K562 (cell line): ENCODE results near the gene TBC1D16. TPM values are rescaled to one million over a fixed set of nuclear protein-coding genes. Genes with fewer than 3 reads are reported as not detected.
A peak's percentile ranks its signal among the peaks of the same experiment; 100 is the strongest.

Source experiments
- ATAC-seq: fragments of 200-7000 bp; cut with Tn5 transposase; 3 replicates; pipeline ENCODE4 v1.9.1; 2020; ENCODE audit warnings: moderate library complexity
- BruUV-seq: library from RNA; stranded (reverse); fragments of 400-500 nt; replicated peaks from 2 replicates; lab custom pipeline; 2021; lab: Mats Ljungman, UMichigan
- CTCF ChIA-PET: fragments of 300-600 bp; formaldehyde crosslinking; extraction: SDS; loops from one replicate; lab custom pipeline; 2021; ENCODE audit warnings: low intra/inter-chr PET ratio; lab: Yijun Ruan, JAX
- POLR2A ChIA-PET: fragments of 300-600, 350-650 bp; sonication (Branson Sonifier 250); formaldehyde crosslinking; extraction: SDS; loops from one replicate; lab custom pipeline; 2021; ENCODE audit warnings: antibody characterized with exemption, inconsistent platforms; lab: Yijun Ruan, JAX
- DNase-seq, 4 experiments: peaks; one replicate each; pipeline versions ENCODE4 v3.0.0 to v3.0.0-alpha.2; 2011 to 2018; ENCODE audit warnings: low spot score in 3 of 4, mixed read lengths in 3 of 4; ENCODE audit errors: extremely low read depth in 1 of 4
- FAIRE-seq: peaks from 2 replicates; lab custom pipeline; 2011; peaks lifted over from hg19 to GRCh38; lab: Jason Lieb, UNC
- H2AFZ ChIP-seq: 2 replicates; pipeline ENCODE4 v1.6.0; 2011; ENCODE audit warnings: low read depth, low read length, control low read depth, inconsistent platforms
- H3K27ac ChIP-seq: fragments of 200-600 bp; 3 replicates; pipeline ENCODE4 v1.8.0; 2011; ENCODE audit warnings: low read depth, mild to moderate bottlenecking, control low read depth, inconsistent platforms, low read length, moderate library complexity, mixed read lengths; ENCODE audit errors: extremely low read depth
- H3K27me3 ChIP-seq, 2 experiments: fragments of 300-600 bp in 1 of 2; 2 replicates in 1 of 2; 3 replicates in 1 of 2; pipeline versions ENCODE4 v1.6.0 to v1.8.0; 2011; ENCODE audit warnings: inconsistent platforms in 2 of 2, low read length in 2 of 2, mild to moderate bottlenecking in 1 of 2, mixed read lengths in 1 of 2, moderate library complexity in 1 of 2; ENCODE audit not compliant: control insufficient read depth in 2 of 2, insufficient read depth in 2 of 2
- H3K36me3 ChIP-seq: fragments of 300-600 bp; 3 replicates; pipeline ENCODE4 v1.8.0; 2011; ENCODE audit warnings: mild to moderate bottlenecking, low read length, inconsistent platforms; ENCODE audit not compliant: control insufficient read depth, insufficient read depth
- H3K4me1 ChIP-seq, 2 experiments: fragments of 200-600 bp in 1 of 2; replicated peaks in 1 of 2; 2 replicates in 1 of 2; 3 replicates in 1 of 2; pipeline versions ENCODE4 v1.5.1 to v1.8.0; 2011; ENCODE audit warnings: inconsistent platforms in 2 of 2, low read length in 2 of 2, mild to moderate bottlenecking in 1 of 2, mixed read lengths in 1 of 2, moderate library complexity in 1 of 2; ENCODE audit not compliant: control insufficient read depth in 2 of 2, insufficient read depth in 2 of 2
- H3K4me2 ChIP-seq: 2 replicates; pipeline ENCODE4 v1.6.1; 2011; ENCODE audit warnings: low read length, control low read depth, inconsistent platforms, mixed read lengths; ENCODE audit not compliant: insufficient read depth
- H3K4me3 ChIP-seq: fragments of 200-600 bp; sonication (generic), shearing (Covaris generic); 2 replicates; pipeline ENCODE4 v1.5.1; 2016; ENCODE audit warnings: control low read depth, inconsistent platforms
- H3K79me2 ChIP-seq: fragments of 200-600 bp; 3 replicates; pipeline ENCODE4 v1.8.0; 2011; ENCODE audit warnings: low read length, inconsistent platforms; ENCODE audit not compliant: control insufficient read depth, insufficient read depth
- H3K9ac ChIP-seq, 2 experiments: 2 replicates each; pipeline versions ENCODE4 v1.6.0 to v1.6.1; 2011; ENCODE audit warnings: low read depth in 2 of 2, low read length in 2 of 2, control low read depth in 1 of 2, inconsistent platforms in 1 of 2, mild to moderate bottlenecking in 1 of 2, mixed read lengths in 1 of 2; ENCODE audit not compliant: insufficient read depth in 1 of 2
- H3K9me1 ChIP-seq: one replicate; pipeline ENCODE4 v1.6.0; 2011; ENCODE audit warnings: inconsistent platforms, mild to moderate bottlenecking, low read length, moderate library complexity; ENCODE audit not compliant: control insufficient read depth, insufficient read depth
- H3K9me3 ChIP-seq: replicated peaks from 2 replicates; pipeline ENCODE4 v1.5.1; 2011; ENCODE audit warnings: low read depth, low read length, inconsistent platforms; ENCODE audit not compliant: control insufficient read depth, insufficient read depth
- H4K20me1 ChIP-seq: replicated peaks from 2 replicates; pipeline ENCODE4 v1.6.1; 2011; ENCODE audit warnings: low read length, inconsistent platforms, mixed read lengths; ENCODE audit not compliant: control insufficient read depth, insufficient read depth
- CBX2 ChIP-seq: fragments of 200-600 bp; sonication (generic); IDR thresholded peaks from one replicate; pipeline ENCODE4 v1.6.1; 2012; ENCODE audit warnings: mild to moderate bottlenecking, low read length, inconsistent platforms; ENCODE audit not compliant: insufficient read depth, poor library complexity, severe bottlenecking
- ELK3 ChIP-seq: fragments of 450-650 bp; formaldehyde crosslinking; IDR thresholded peaks from 2 replicates; pipeline ENCODE4 v1.4.0; 2020; ENCODE audit warnings: mild to moderate bottlenecking
- FOXM1 ChIP-seq, 2 experiments: fragments of 450-650 bp in 1 of 2; sonication (generic) in 1 of 2; formaldehyde crosslinking in 1 of 2; IDR thresholded peaks; 2 replicates each; pipeline versions ENCODE4 v1.6.1 to v1.9.0; 2017 to 2022; ENCODE audit warnings: low read depth in 2 of 2, mild to moderate bottlenecking in 2 of 2, missing genetic modification reagents in 1 of 2, moderate library complexity in 1 of 2
- HDAC1 ChIP-seq, 2 experiments: fragments of 450-650 bp; IDR thresholded peaks; 2 replicates each; pipeline ENCODE4 v1.6.1; 2016 to 2017; ENCODE audit warnings: inconsistent platforms in 1 of 2, mild to moderate bottlenecking in 1 of 2, moderate library complexity in 1 of 2
- HDAC2 ChIP-seq: fragments of 450-650 bp; IDR thresholded peaks from 2 replicates; pipeline ENCODE4 v1.6.1; 2016; ENCODE audit warnings: mild to moderate bottlenecking
- HDAC3 ChIP-seq: fragments of 450-650 bp; IDR thresholded peaks from 2 replicates; pipeline ENCODE4 v1.6.1; 2018; ENCODE audit warnings: borderline replicate concordance, mild to moderate bottlenecking, moderate library complexity; ENCODE audit not compliant: partially characterized antibody
- NFXL1 ChIP-seq: fragments of 450-650 bp; formaldehyde crosslinking; IDR thresholded peaks from 2 replicates; pipeline ENCODE4 v1.4.0; 2021; ENCODE audit warnings: mild to moderate bottlenecking
- SFPQ ChIP-seq: fragments of 200-400 bp; formaldehyde crosslinking; IDR thresholded peaks from 2 replicates; pipeline ENCODE4 v1.6.1; 2017; ENCODE audit warnings: mild to moderate bottlenecking, low read depth, low read length, moderate library complexity
- SMARCA5 ChIP-seq: fragments of 450-650 bp; IDR thresholded peaks from 2 replicates; pipeline ENCODE4 v1.6.1; 2016
- STAG1 ChIP-seq: sonication (generic); formaldehyde crosslinking; IDR thresholded peaks from 2 replicates; pipeline ENCODE4 v1.5.0; 2020; ENCODE audit warnings: missing genetic modification reagents, borderline replicate concordance
- TRIM25 ChIP-seq: fragments of 450-650 bp; IDR thresholded peaks from 2 replicates; pipeline ENCODE4 v1.7.0; 2016; ENCODE audit warnings: borderline replicate concordance
- ZBTB9 ChIP-seq: fragments of 450-650 bp; formaldehyde crosslinking; IDR thresholded peaks from 2 replicates; pipeline ENCODE4 v1.4.0; 2020; ENCODE audit warnings: mild to moderate bottlenecking, moderate library complexity
- ZHX1 ChIP-seq: fragments of 150-350 bp; conservative IDR thresholded peaks from 2 replicates; pipeline ENCODE4 v1.6.1; 2014; ENCODE audit warnings: low read length
- WGBS: fragments of 100-300 bp; shearing (Covaris generic); methylation state at CpG from one replicate; pipeline ENCODE4 v1.1.6; 2016; ENCODE audit warnings: low coverage, mixed read lengths; ENCODE audit not compliant: insufficient coverage; ENCODE audit errors: missing lambda C conversion rate; 5-methylcytosine and 5-hydroxymethylcytosine counted together
- in situ Hi-C: fragments of 300-500 bp; cut with MboI; formaldehyde crosslinking; loops from 4 replicates; pipeline ENCODE4 v1.15.0; 2018; ENCODE audit warnings: inconsistent platforms, mixed read lengths
- intact Hi-C: fragments of 100-400 bp; cut with micrococcal nuclease; formaldehyde crosslinking; loops from 2 replicates; pipeline ENCODE4 v1.14.2; 2022
- polyA plus RNA-seq, 8 experiments: library from polyadenylated mRNA; depleted of rRNA in 4 of 8; stranded (reverse) in 5 of 8; unstranded in 3 of 8; fragments of >200 nt; fragmentation: Nextera tagmentation in 2 of 8; fragmentation: Illumina TruSeq in 1 of 8; extraction: Ambion mirVana in 2 of 8; extraction: Trizol in 1 of 8; gene quantifications; 2 replicates each; pipeline versions ENCODE4 v1.2.1 to v1.2.3, GENCODE V29; 2011 to 2014; ENCODE audit warnings: inconsistent platforms in 1 of 8, missing spikeins in 1 of 8
- total RNA-seq, 7 experiments: library from RNA; depleted of rRNA in 6 of 7; stranded (reverse); fragments of >200 nt in 6 of 7; fragmentation: Illumina TruSeq in 2 of 7; extraction: Trizol in 2 of 7; gene quantifications; 2 replicates each; pipeline versions ENCODE4 v1.2.1 to v1.2.3, GENCODE V29; 2011 to 2021; ENCODE audit warnings: low replicate concordance in 1 of 7

TBC1D16 gene
- total and polyA plus RNA-seq, 9 of the 15 experiments (the other 6 are each of a cell fraction or from before 2014, with no cell fraction given) = 0.01 to 0.20 (median 0.03) TPM; not detected in 1

- no TSS peak for BruUV-seq
- FAIRE-seq = no peak
- 3% methylated on average over 6 of the region's 6 CpGs for WGBS
- TF ChIP-seq NFXL1 (CRISPR knock-in tag) = no peak
- 0 out of 2 replicates have a peak, but pooled peaks have one; percentile 50 for TF ChIP-seq SMARCA5
- no peak for TF ChIP-seq ZHX1
- TF ChIP-seq CBX2 = no peak
- TF ChIP-seq ELK3 (CRISPR knock-in tag) = no peak
- no peak for TF ChIP-seq TRIM25
- TF ChIP-seq HDAC3 = no peak
- no peak for TF ChIP-seq FOXM1 (IDR thresholded peaks at IDR 0.05; ENCODE audit: low read depth)
- no peak for TF ChIP-seq FOXM1 (CRISPR knock-in tag; IDR thresholded peaks at IDR 0.05; ENCODE audit: low read depth)
- TF ChIP-seq ZBTB9 (CRISPR knock-in tag) = no peak
- no peak for TF ChIP-seq HDAC2
- TF ChIP-seq HDAC1 (IDR thresholded peaks at IDR 0.05) = no peak
- TF ChIP-seq STAG1 (CRISPR knock-in tag) = no peak
- no peak for TF ChIP-seq SFPQ
Observed at GRCh38 chr17:80043963-80044362, 8.3 kb upstream of the TBC1D16 start.

More at GRCh38 chr17:80043963-80044362, 8.3 kb upstream of the TBC1D16 start:
- Histone ChIP-seq H4K20me1 (no peaks in the 10 kb centered on the region), H3K9me1 (no peaks in the 10 kb centered on the region), H3K4me3 (no peak overlapping the region), H3K27ac (no peak overlapping the region), H2AFZ (no peak overlapping the region), H3K4me1 (no peaks in the 10 kb centered on the region), H3K27me3 (peaks cover 41 to 84% of the 10 kb centered on the region in 2 experiments), H3K9ac (no peak overlapping the region), H3K4me2 (no peak overlapping the region), H3K79me2 (no peaks in the 10 kb centered on the region), H3K9me3 (no peaks in the 10 kb centered on the region), H3K36me3 (no peaks in the 10 kb centered on the region)
- no peak for DNase-seq
- ChIA-PET CTCF (no interaction called here), POLR2A (interaction anchor here (0.6 kb wide), 1 partner anchor 195 kb away, joined by 3 read pairs; no protein-coding TSS in a partner anchor)
- no peak for ATAC-seq
- in situ Hi-C loops (no loop called here), intact Hi-C loops (no loop called here)
